Loucy (cell line): ENCODE data around the gene HMGCS2.

ENCODE experiments used
- EZH2phosphoT487 ChIP-seq: fragments of 200-600 bp; IDR thresholded peaks from 2 replicates; pipeline ENCODE4 v1.6.1; 2018; ENCODE audit warnings: antibody characterized with exemption, mild to moderate bottlenecking, moderate library complexity, borderline replicate concordance
- TF ChIP-seq, protein P1 (sequence below): fragments of 200-600 bp; sonication (generic); conservative IDR thresholded peaks from 2 replicates; pipeline ENCODE4 v1.5.1; 2014; ENCODE audit warnings: mild to moderate bottlenecking, antibody characterized with exemption, low read length

DNA sequence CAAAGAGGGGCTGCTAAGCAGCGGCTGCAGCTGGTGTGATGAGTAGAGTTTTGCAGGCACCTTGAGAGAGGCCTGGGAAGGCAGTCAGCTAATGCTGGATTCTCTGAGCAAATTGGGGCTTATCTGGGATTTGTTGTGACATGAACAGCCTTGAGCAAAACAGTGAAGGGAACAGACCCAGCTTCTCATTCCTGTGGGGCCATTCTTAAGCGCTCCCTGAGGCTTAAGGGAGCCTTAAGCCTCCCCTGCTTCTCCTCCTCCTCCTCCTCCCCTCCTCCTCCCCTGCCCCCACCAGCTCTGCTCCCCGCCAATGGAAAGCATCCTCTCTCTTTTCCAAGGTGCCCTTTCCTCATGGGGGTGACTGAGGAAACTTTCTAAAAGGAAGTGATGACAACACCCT lies 21.3 kb downstream of the HMGCS2 start:
- TF ChIP-seq EZH2phosphoT487: no peak
- TF ChIP-seq, protein P1, sequence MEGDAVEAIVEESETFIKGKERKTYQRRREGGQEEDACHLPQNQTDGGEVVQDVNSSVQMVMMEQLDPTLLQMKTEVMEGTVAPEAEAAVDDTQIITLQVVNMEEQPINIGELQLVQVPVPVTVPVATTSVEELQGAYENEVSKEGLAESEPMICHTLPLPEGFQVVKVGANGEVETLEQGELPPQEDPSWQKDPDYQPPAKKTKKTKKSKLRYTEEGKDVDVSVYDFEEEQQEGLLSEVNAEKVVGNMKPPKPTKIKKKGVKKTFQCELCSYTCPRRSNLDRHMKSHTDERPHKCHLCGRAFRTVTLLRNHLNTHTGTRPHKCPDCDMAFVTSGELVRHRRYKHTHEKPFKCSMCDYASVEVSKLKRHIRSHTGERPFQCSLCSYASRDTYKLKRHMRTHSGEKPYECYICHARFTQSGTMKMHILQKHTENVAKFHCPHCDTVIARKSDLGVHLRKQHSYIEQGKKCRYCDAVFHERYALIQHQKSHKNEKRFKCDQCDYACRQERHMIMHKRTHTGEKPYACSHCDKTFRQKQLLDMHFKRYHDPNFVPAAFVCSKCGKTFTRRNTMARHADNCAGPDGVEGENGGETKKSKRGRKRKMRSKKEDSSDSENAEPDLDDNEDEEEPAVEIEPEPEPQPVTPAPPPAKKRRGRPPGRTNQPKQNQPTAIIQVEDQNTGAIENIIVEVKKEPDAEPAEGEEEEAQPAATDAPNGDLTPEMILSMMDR: no peak
